Upper lobe of left lung (tissue), 6 donors: ENCODE data around the gene OR5L2. TPM values are rescaled to one million over a fixed set of nuclear protein-coding genes. Genes with fewer than 3 reads are reported as not detected.

Experiments
- ATAC-seq, 2 donors: fragments of 200-7000 bp; cut with Tn5 transposase; one replicate each; pipeline ENCODE4 v1.9.1; 2022; ENCODE audit warnings: mild to moderate bottlenecking in 2 of 2, moderate library complexity in 2 of 2; ENCODE audit not compliant: low FRiP score in 2 of 2
- DNase-seq, 2 donors: peaks; one replicate each; pipeline ENCODE4 v3.0.0-alpha.2; 2019 to 2020
- H3K27ac ChIP-seq, 4 donors: fragments of 200-600 bp; sonication (generic); one replicate each; pipeline ENCODE4 v1.5.1; 2016 to 2019
- H3K27me3 ChIP-seq, 4 donors: fragments of 200-600 bp; sonication (generic); one replicate each; pipeline ENCODE4 v1.5.1; 2017 to 2019
- H3K36me3 ChIP-seq, 4 donors: fragments of 200-600 bp; sonication (generic); one replicate each; pipeline ENCODE4 v1.5.1; 2016 to 2019
- H3K4me1 ChIP-seq, 4 donors: fragments of 200-600 bp; sonication (generic); one replicate each; pipeline ENCODE4 v1.5.1; 2018 to 2019
- H3K4me3 ChIP-seq, 4 donors: fragments of 200-600 bp; sonication (generic); one replicate each; pipeline ENCODE4 v1.5.1; 2017 to 2019; ENCODE audit warnings: mild to moderate bottlenecking in 2 of 4, moderate library complexity in 1 of 4
- H3K9me3 ChIP-seq, 4 donors: fragments of 200-600 bp; sonication (generic); one replicate each; pipeline ENCODE4 v1.5.1; 2018 to 2019
- CTCF ChIP-seq, 6 experiments: fragments of 450-650 bp in 4 of 6; fragments of 200-600 bp in 2 of 6; sonication (generic) in 2 of 6; IDR thresholded peaks; one replicate each; pipeline ENCODE4 v1.5.1; 2016 to 2019; ENCODE audit warnings: antibody characterized with exemption in 6 of 6
- EP300 ChIP-seq, 4 donors: sonication (generic); formaldehyde crosslinking; IDR thresholded peaks; one replicate each; pipeline ENCODE4 v1.5.1; 2017; ENCODE audit warnings: antibody characterized with exemption in 4 of 4, control low read depth in 2 of 4
- POLR2A ChIP-seq, 4 donors: fragments of 450-650 bp; IDR thresholded peaks; one replicate each; pipeline ENCODE4 v1.5.1; 2016 to 2017; ENCODE audit warnings: antibody characterized with exemption in 4 of 4, mild to moderate bottlenecking in 2 of 4
- POLR2AphosphoS5 ChIP-seq, 2 donors: sonication (generic); formaldehyde crosslinking; IDR thresholded peaks; one replicate each; pipeline ENCODE4 v1.5.1; 2017; ENCODE audit warnings: antibody characterized with exemption in 2 of 2
- WGBS, 2 donors: methylation state at CpG; one replicate each; pipeline ENCODE4 v1.1.5; 2017 to 2018; 5-methylcytosine and 5-hydroxymethylcytosine counted together
- total RNA-seq, 6 donors: library from RNA; depleted of rRNA in 4 of 6; stranded (reverse); fragments of >200 nt in 4 of 6; gene quantifications; one replicate each; pipeline versions ENCODE4 v1.1.0 to v1.2.1, GENCODE V29; 2016 to 2021
- donor health status: DM: no; HTN: no; CAD: no; lungs with moderate emphysema.
- donor health status: DM: no; HTN: yes; CAD: no; lungs with severe emphysema.

The OR5L2 gene
- total RNA-seq = not detected

- H3K27ac ChIP-seq = no peak within 1 kb of the TSS
- no peaks in the 10 kb centered on the region for H3K36me3 ChIP-seq
- no peak for TF ChIP-seq POLR2AphosphoS5 (IDR thresholded peaks at IDR 0.05)
- no peak for TF ChIP-seq EP300 (IDR thresholded peaks at IDR 0.05)
- TF ChIP-seq POLR2A (IDR thresholded peaks at IDR 0.05) = no peak
- TF ChIP-seq CTCF (IDR thresholded peaks at IDR 0.05) = no peak
- H3K4me3 ChIP-seq = no peak within 1 kb of the TSS
- ATAC-seq (no peak), DNase-seq (no peak)
- no peaks in the 10 kb centered on the region for H3K9me3 ChIP-seq
- H3K4me1 ChIP-seq = no peaks in the 10 kb centered on the region
- H3K27me3 ChIP-seq = no peaks in the 10 kb centered on the region
Measured at GRCh38 chr11:55826919-55827318, at the start of gene OR5L2. Gene OR5L2 (plus strand): TSS chr11:55827219. CDS start chr11:55827219, 0 bp downstream.

- TF ChIP-seq POLR2A (IDR thresholded peaks at IDR 0.05) = no peak
- TF ChIP-seq POLR2AphosphoS5 (IDR thresholded peaks at IDR 0.05) = no peak
- no peak for TF ChIP-seq EP300 (IDR thresholded peaks at IDR 0.05)
- no peak for TF ChIP-seq CTCF (IDR thresholded peaks at IDR 0.05)
- Histone ChIP-seq H3K36me3 (no peaks in the 10 kb centered on the region), H3K9me3 (no peaks in the 10 kb centered on the region), H3K4me1 (no peaks in the 10 kb centered on the region), H3K27me3 (no peaks in the 10 kb centered on the region), H3K4me3 (no peak overlapping the region), H3K27ac (no peak overlapping the region)
- DNase-seq (no peak), ATAC-seq (no peak)
- WGBS, 2 donors = 76 to 78% methylated on average over 1 of the region's 1 CpG
Measured at GRCh38 chr11:55791606-55792005, 35.4 kb upstream of the OR5L2 start.

- ATAC-seq (no peak), DNase-seq (no peak)
- no peaks in the 10 kb centered on the region for H3K4me1 ChIP-seq
- no peak for TF ChIP-seq EP300 (IDR thresholded peaks at IDR 0.05)
- no peak for TF ChIP-seq POLR2AphosphoS5 (IDR thresholded peaks at IDR 0.05)
- TF ChIP-seq CTCF (IDR thresholded peaks at IDR 0.05) = no peak
- TF ChIP-seq POLR2A (IDR thresholded peaks at IDR 0.05) = no peak
- H3K36me3 ChIP-seq = no peaks in the 10 kb centered on the region
- H3K4me3 ChIP-seq = no peak overlapping the region
- no peaks in the 10 kb centered on the region for H3K9me3 ChIP-seq
- WGBS, 2 donors = 53 to 73% methylated on average over 2 of the region's 2 CpGs
- no peaks in the 10 kb centered on the region for H3K27me3 ChIP-seq
- no peak overlapping the region for H3K27ac ChIP-seq
Measured at GRCh38 chr11:55793321-55793720, 33.7 kb upstream of the OR5L2 start.

GRCh38 chr11:55795256-55795655, 31.8 kb upstream of the OR5L2 start, which contains the start of gene OR5D14:
Gene OR5D14 (plus strand): TSS chr11:55795556. CDS start chr11:55795556, 0 bp downstream.
- TF ChIP-seq CTCF (IDR thresholded peaks at IDR 0.05) (no peak), POLR2AphosphoS5 (IDR thresholded peaks at IDR 0.05) (no peak), POLR2A (IDR thresholded peaks at IDR 0.05) (no peak)
- no peak for ATAC-seq

GRCh38 chr11:55806248-55806647, 20.8 kb upstream of the OR5L2 start:
- no peak overlapping the region for H3K4me3 ChIP-seq
- peaks cover 0 to 18% (median 0%) of the 10 kb centered on the region in 4 donors for H3K9me3 ChIP-seq
- 80 to 100% methylated on average over 1 of the region's 1 CpG for WGBS, 2 donors
- no peaks in the 10 kb centered on the region for H3K27me3 ChIP-seq
- TF ChIP-seq EP300 (IDR thresholded peaks at IDR 0.05) (no peak), POLR2A (IDR thresholded peaks at IDR 0.05) (no peak), CTCF (IDR thresholded peaks at IDR 0.05) (no peak), POLR2AphosphoS5 (IDR thresholded peaks at IDR 0.05) (no peak)
- DNase-seq (no peak), ATAC-seq (no peak)
- no peak overlapping the region for H3K27ac ChIP-seq
- no peaks in the 10 kb centered on the region for H3K36me3 ChIP-seq
- no peaks in the 10 kb centered on the region for H3K4me1 ChIP-seq

More at GRCh38 chr11:55795256-55795655, 31.8 kb upstream of the OR5L2 start, which contains the start of gene OR5D14:
- DNase-seq = no peak
- no peak within 1 kb of the TSS for H3K4me3 ChIP-seq
- H3K27me3 ChIP-seq = no peaks in the 10 kb centered on the region
- no peak within 1 kb of the TSS for H3K27ac ChIP-seq
- no peaks in the 10 kb centered on the region for H3K36me3 ChIP-seq
- no peaks in the 10 kb centered on the region for H3K4me1 ChIP-seq
- no peaks in the 10 kb centered on the region for H3K9me3 ChIP-seq
